Neuron (in vitro differentiated cells): Measurements from ENCODE around the gene RNF144B.
A peak's percentile ranks its signal among the peaks of the same experiment; 100 is the strongest.

Experiments
- H2AFZ ChIP-seq: one replicate; pipeline ENCODE4 v1.6.1; 2013; ENCODE audit warnings: low read depth, mild to moderate bottlenecking, inconsistent platforms, low read length, moderate library complexity
- H3K27me3 ChIP-seq: one replicate; pipeline ENCODE4 v1.6.1; 2013; ENCODE audit warnings: low read length; ENCODE audit not compliant: insufficient read depth
- H3K36me3 ChIP-seq: one replicate; pipeline ENCODE4 v1.6.1; 2013; ENCODE audit warnings: low read length; ENCODE audit not compliant: insufficient read depth
- H3K4me1 ChIP-seq: one replicate; pipeline ENCODE4 v1.6.1; 2013; ENCODE audit warnings: low read length; ENCODE audit not compliant: insufficient read depth
- H3K4me3 ChIP-seq: 2 replicates; pipeline ENCODE4 v1.5.1; 2013; ENCODE audit warnings: mild to moderate bottlenecking, low read length, moderate library complexity
- H3K9me3 ChIP-seq: one replicate; pipeline ENCODE4 v1.6.1; 2013; ENCODE audit warnings: low read length

The RNF144B gene

DNA sequence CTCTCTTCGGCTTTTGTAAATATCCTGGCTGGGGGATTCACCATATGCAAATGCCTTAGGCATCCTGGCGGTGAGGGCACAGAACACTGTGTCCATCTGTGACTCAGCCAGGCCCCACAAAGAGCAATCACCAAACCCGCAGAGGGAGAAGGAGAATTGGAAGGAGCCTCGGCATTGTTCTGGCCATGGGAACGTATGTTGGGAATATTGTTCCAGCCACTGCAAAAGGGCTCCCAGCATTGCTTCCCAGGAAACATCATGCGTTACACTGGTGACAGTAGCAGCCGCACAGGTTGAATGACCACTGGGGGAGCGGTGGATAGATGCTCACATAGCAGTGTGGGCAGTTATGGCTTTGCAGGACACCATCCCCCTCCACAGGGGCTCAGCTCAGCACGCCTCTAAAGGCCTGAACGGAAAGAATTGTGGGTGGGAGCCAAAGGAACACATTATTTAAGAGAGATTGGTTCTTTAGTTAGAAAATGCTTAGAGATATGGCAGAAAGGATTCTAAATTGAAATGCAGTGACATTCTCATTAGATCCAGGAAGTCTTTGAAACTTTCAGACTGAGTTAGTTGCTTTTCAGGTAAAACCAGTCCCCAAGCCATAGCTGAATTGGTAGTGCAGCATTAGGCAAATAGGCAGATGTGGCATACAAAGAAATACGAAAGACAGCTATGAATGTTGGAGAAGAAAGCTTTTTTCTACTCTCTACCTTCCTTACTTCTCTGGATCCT is 104.3 kb downstream of the RNF144B start:
- Histone ChIP-seq H3K27me3 (no peaks in the 10 kb centered on the region), H2AFZ (peak overlapping the region; percentile 7), H3K9me3 (no peaks in the 10 kb centered on the region), H3K4me3 (no peak overlapping the region), H3K4me1 (peaks cover 16% of the 10 kb centered on the region), H3K36me3 (no peaks in the 10 kb centered on the region)

DNA sequence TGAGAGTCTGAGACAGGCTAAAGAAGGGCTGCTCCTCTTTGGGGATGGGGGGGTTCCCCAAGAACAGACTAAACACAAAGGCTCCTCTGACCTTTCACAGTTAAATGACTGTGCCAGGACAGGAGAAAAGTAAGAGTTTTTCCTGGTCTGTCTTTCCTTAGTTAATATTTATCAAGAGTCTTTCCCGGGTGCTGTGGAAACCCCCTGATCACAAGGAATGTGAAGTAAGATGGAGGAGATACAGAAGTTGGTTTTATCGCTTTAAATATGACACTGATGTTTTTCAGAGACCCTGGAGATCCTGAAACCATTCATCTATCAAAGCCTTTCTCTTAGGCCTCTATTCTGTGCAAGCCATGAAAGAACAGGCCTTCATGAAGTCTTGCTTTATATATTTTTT is 105.8 kb downstream of the RNF144B start:
- no peaks in the 10 kb centered on the region for H3K36me3 ChIP-seq
- H3K9me3 ChIP-seq: no peaks in the 10 kb centered on the region
- no peak overlapping the region for H3K4me3 ChIP-seq

DNA sequence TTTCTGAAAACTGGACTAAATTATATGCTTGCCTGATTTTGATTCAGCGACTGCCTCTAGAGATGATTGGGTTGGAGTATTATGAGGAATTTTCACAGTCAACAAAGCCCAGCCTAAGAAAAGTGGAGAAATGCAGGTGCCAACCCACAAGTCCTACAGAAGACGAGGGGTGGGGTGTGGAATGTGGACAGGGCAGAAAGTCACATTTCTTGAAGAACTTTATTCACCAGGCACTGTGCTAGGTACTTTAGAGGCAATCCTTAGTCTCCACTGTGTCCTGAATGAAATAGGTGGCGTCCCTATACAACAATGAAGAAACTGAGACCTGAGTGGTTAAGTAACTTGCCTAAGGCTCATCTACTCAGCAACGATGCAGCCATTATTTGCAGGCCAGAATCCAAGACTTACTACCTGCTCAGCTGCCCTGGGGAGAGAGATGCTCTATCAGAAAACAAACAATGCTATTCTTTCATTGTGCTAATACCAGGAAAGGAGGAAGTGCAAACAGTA is 106.3 kb downstream of the RNF144B start:
- no peak overlapping the region for H3K4me3 ChIP-seq
- no peak overlapping the region for H2AFZ ChIP-seq
- peaks cover 16% of the 10 kb centered on the region for H3K4me1 ChIP-seq
- H3K36me3 ChIP-seq: no peaks in the 10 kb centered on the region
- H3K27me3 ChIP-seq: no peaks in the 10 kb centered on the region
- no peaks in the 10 kb centered on the region for H3K9me3 ChIP-seq

More for the DNA sequence above, 105.8 kb downstream of the RNF144B start:
- H3K4me1 ChIP-seq: peaks cover 16% of the 10 kb centered on the region
- H2AFZ ChIP-seq: no peak overlapping the region
- no peaks in the 10 kb centered on the region for H3K27me3 ChIP-seq

DNA sequence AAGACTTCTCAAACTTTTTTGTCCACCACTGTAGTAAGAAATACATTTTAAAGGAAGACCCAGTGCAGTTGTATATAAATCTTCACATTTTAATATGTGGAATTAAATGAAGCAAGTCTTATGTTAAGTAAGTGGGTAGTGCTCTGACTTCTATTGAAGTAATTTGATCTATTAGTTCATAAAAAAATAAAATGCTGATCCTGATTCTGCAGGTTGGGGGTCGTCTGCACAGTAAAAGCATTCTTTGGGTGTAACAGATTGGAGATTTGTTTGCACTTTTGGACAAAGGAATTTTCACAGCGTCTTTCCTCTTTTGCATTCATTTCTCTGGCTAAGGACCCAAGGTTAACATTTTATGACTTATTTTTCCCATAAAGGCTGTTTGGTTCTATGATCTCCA is 106.8 kb downstream of the RNF144B start:
- no peak overlapping the region for H3K4me3 ChIP-seq

DNA sequence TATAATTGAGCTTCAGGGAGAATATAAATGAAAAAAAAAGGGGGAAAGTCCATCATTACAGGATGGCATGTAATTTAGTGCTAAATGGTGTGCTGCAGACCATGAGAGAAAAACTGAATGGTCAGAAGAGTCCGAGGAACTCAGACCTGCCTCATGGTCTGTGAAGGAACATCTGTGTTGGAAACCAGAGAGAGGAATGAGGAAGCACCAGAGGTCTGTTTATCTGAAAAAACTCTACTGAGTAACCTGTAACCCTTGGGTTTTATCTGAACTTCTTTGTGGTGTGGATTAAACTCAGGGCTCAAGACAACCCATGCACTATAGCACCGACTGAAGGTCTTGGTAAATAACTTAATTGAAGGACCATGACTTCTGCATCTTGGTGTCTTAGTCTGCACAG is 108.1 kb downstream of the RNF144B start:
- H3K4me3 ChIP-seq: no peak overlapping the region
- H3K36me3 ChIP-seq: no peaks in the 10 kb centered on the region
- H3K27me3 ChIP-seq: no peaks in the 10 kb centered on the region
- H3K4me1 ChIP-seq: peaks cover 16% of the 10 kb centered on the region
- no peak overlapping the region for H2AFZ ChIP-seq
- no peaks in the 10 kb centered on the region for H3K9me3 ChIP-seq

More for the DNA sequence above, 106.8 kb downstream of the RNF144B start:
- peaks cover 16% of the 10 kb centered on the region for H3K4me1 ChIP-seq
- no peaks in the 10 kb centered on the region for H3K36me3 ChIP-seq
- no peaks in the 10 kb centered on the region for H3K9me3 ChIP-seq
- no peak overlapping the region for H2AFZ ChIP-seq
- no peaks in the 10 kb centered on the region for H3K27me3 ChIP-seq

DNA sequence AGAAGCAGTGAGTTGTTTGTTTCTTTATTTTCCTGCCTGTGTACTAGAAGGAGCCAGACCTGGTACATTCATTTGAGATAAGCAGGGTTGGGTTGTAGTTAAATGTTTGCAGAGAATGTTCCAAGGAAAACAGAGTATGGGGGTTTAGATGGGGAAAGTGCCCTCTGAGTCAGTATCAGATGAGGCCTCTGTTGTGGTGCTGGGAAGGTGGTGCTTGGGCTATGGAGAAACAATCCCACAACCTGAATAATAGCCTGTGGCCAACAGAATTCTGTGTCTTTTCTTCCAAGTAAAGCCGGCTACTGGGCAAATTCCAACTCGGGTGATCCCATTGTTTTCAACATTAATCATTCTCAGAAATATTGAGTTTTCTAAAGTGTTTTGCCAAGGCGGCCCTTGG is 109.3 kb downstream of the RNF144B start:
- no peak overlapping the region for H2AFZ ChIP-seq
- H3K4me1 ChIP-seq: peaks cover 4% of the 10 kb centered on the region
- H3K9me3 ChIP-seq: no peaks in the 10 kb centered on the region
- no peaks in the 10 kb centered on the region for H3K27me3 ChIP-seq
- no peaks in the 10 kb centered on the region for H3K36me3 ChIP-seq
- H3K4me3 ChIP-seq: no peak overlapping the region

DNA sequence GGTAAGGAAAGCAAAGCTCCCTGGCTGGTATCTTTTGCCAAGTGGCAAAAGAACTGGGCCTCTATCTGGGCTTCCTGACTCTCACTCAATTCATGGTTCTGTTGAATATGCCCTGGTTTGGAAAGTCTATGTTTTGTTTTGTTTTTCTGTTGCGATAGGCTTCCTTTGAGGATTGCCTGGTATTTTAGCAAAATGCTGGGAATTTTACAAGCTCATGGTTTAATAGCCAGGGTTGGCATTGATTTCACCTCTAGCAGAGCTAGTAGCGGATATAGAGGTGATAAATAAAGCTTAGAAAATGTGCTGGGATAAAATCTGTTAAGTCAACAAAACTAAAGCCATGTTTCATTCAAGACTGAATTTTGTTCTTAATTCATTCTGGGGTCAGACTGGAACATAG is 109.9 kb downstream of the RNF144B start:
- Histone ChIP-seq H3K36me3 (no peaks in the 10 kb centered on the region), H3K4me1 (no peaks in the 10 kb centered on the region), H3K4me3 (no peak overlapping the region), H2AFZ (no peak overlapping the region), H3K27me3 (no peaks in the 10 kb centered on the region), H3K9me3 (no peaks in the 10 kb centered on the region)

DNA sequence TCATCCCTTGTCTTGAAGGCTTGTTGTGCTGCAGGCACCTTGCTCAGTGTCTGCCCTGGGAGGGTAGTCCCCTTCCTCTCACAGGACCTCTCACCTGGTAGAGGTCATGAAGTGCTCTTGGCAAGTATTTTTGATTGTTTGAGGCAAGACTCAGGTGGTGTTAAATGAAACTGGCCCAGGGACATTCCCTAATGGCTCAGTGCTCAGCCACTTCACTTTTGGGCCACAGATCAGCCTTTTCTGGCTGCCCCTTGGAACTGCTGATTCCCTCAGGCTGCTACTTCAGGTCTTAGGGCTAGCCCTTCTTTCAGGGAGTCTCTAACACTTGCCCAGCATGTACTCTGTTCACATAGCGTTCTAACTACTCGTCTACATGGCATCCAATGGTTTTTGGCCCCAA is 111.3 kb downstream of the RNF144B start:
- Histone ChIP-seq H3K27me3 (no peaks in the 10 kb centered on the region), H3K4me3 (no peak overlapping the region), H3K4me1 (no peaks in the 10 kb centered on the region), H3K36me3 (no peaks in the 10 kb centered on the region), H2AFZ (no peak overlapping the region), H3K9me3 (no peaks in the 10 kb centered on the region)

DNA sequence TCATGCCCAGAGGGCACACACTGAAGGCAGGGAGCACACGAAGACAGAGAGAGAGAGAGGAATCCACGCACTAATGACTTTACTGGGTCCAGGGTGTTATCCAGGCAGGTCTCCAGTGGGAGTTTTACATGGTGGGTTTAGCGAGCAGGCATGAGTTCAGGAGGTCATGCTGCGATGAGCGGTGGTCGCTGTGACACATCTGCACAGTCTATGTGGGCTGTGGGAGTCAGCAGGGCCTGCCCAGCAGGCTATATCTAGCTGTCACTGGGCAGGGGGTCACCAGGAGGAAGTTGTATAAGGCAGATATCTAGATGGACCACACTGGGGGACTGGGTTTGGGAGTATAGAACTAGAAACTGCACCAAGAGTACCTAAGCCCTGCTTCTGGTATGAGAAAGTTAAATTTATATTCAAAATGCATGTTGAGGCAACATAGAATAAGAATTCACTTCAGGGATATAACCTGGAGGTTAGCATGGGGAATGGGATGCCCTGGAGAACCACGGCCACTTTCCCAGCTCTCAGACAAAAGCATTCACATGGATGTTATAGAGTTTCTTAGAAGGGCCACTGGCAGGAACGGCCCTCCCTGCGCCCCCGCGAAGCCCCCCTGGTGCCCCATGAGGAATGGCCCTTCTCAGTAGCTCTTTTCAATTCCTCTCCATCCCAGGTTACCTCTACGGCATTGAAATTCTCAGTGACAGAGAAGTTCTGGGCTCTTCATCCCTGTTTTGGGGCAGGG is 113.9 kb downstream of the RNF144B start:
- Histone ChIP-seq H3K27me3 (no peaks in the 10 kb centered on the region), H3K36me3 (no peaks in the 10 kb centered on the region), H3K4me3 (no peak overlapping the region), H3K9me3 (no peaks in the 10 kb centered on the region), H2AFZ (no peak overlapping the region), H3K4me1 (no peaks in the 10 kb centered on the region)

DNA sequence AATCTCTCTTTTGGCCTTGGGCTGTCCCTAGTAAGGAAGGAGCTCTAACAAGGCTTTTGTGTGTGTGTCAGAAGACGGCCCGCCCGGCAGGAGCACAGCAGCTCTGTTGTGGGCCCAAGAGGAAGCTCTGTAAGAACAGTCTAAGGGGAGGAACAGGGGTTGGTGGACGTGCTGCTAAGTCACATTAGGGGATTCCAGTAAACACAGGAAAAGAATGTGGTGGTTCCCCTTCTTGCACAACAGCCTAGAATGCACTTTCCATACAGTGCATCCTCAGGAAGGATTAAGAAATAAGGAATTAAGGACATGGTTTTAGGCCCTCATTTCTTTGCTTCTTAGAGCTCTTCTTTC is 114.5 kb downstream of the RNF144B start:
- Histone ChIP-seq H2AFZ (no peak overlapping the region), H3K4me3 (no peak overlapping the region), H3K4me1 (peaks cover 4% of the 10 kb centered on the region), H3K9me3 (no peaks in the 10 kb centered on the region), H3K36me3 (no peaks in the 10 kb centered on the region), H3K27me3 (no peaks in the 10 kb centered on the region)

DNA sequence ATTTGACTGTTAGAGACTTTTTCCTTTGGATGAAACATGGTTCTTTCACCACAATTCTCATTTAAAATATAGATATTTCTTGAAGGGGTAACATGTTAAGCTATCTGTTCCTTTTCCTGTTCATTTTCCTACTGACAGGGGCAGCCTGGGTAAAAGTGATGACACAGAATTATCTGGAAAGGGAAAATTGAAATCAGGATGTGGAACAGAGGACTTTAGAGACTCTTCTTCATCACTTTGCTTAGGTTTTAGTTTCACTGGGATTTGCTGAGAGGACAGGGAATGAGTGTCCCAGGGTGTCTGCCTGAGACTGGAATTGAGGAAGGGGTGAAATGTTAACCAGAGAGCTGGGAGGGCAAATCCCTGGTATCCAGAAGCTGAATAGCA is 116.0 kb downstream of the RNF144B start:
- Histone ChIP-seq H3K36me3 (no peaks in the 10 kb centered on the region), H3K9me3 (no peaks in the 10 kb centered on the region), H3K27me3 (no peaks in the 10 kb centered on the region), H3K4me3 (no peak overlapping the region), H3K4me1 (peaks cover 7% of the 10 kb centered on the region), H2AFZ (no peak overlapping the region)

DNA sequence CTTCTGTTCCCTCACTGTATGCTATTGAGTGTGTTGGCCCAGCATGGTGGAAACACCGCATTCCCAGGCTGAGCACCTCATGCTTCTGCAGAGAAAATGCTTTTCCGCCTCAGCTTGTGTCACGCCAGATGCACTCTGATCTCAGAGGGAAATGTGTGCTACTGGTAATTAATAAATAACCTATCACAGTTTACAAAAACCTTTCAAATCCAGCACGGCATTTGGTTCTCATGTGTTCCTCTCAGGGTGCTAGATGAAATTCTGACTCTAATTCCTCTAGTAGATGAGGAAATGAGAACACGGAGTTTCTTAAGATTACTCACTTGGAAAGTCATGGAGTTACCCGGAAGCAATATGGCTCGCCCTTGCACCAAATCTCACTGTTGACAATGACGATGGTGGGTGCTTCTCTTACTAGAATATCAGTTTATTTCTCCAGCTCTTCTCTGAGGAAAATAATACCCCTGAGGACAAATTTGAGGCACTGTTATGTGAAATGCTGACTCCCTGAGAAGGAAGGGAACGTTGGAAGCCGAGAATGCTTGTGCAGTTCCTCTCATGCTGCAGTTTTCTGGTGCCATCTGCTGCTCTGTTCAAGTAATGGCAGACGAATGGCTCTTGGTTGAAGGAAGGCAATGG is 116.6 kb downstream of the RNF144B start:
- Histone ChIP-seq H3K36me3 (no peaks in the 10 kb centered on the region), H2AFZ (no peak overlapping the region), H3K9me3 (no peaks in the 10 kb centered on the region), H3K4me3 (no peak overlapping the region), H3K4me1 (peaks cover 7% of the 10 kb centered on the region), H3K27me3 (no peaks in the 10 kb centered on the region)

DNA sequence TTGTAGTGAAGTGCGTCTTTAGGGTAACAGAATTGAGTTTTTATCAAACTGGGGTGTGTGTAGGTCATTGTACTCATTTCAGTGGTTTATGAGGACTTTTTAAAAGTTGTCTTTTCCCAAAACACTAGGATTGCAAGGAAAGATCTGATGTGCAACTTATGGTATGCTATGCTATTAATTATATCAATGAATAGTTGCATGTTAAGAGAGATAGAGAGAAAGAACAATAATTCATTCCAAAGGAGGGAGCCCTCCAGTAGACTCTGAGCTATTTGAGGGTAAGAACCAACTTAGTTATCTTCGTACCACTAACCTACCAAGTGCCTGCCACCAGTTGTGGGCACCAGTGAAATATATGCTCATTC is 117.1 kb downstream of the RNF144B start:
- no peak overlapping the region for H2AFZ ChIP-seq
- H3K27me3 ChIP-seq: no peaks in the 10 kb centered on the region
- no peaks in the 10 kb centered on the region for H3K36me3 ChIP-seq
- H3K9me3 ChIP-seq: no peaks in the 10 kb centered on the region
- peaks cover 7% of the 10 kb centered on the region for H3K4me1 ChIP-seq
- no peak overlapping the region for H3K4me3 ChIP-seq
